Panc1 (cell line): Measurements from ENCODE around the gene PAGE4. TPM values are rescaled to one million over a fixed set of nuclear protein-coding genes. Genes with fewer than 3 reads are reported as not detected.
A peak's percentile ranks its signal among the peaks of the same experiment; 100 is the strongest.

ENCODE experiments used
- ATAC-seq: fragments of 200-7000 bp; cut with Tn5 transposase; 2 replicates; pipeline ENCODE4 v1.9.1; 2020; ENCODE audit warnings: mild to moderate bottlenecking, moderate library complexity
- BruUV-seq: library from RNA; stranded (reverse); fragments of 400-500 nt; replicated peaks from 2 replicates; lab custom pipeline; 2021; lab: Mats Ljungman, UMichigan
- CTCF ChIA-PET: fragments of 300-600 bp; sonication (Branson Sonifier 250); formaldehyde crosslinking; loops from one replicate; lab custom pipeline; 2022; ENCODE audit warnings: antibody characterized with exemption; lab: Charles Lee
- POLR2A ChIA-PET: fragments of 300-600 bp; sonication (Branson Sonifier 250); formaldehyde crosslinking; loops from one replicate; lab custom pipeline; 2022; ENCODE audit warnings: antibody characterized with exemption; lab: Charles Lee
- DNase-seq: peaks from one replicate; pipeline ENCODE4 v3.0.0-alpha.2; 2010; ENCODE audit warnings: low read depth, low spot score
- H3K27ac ChIP-seq: 2 replicates; pipeline ENCODE4 v1.5.1; 2011; ENCODE audit warnings: mild to moderate bottlenecking, low read length, inconsistent platforms
- H3K27me3 ChIP-seq: fragments of 200-500 bp; sonication (Bioruptor generic); 2 replicates; pipeline ENCODE4 v1.6.0; 2014; ENCODE audit warnings: low read length, inconsistent platforms; ENCODE audit not compliant: control insufficient read depth, insufficient read depth
- H3K36me3 ChIP-seq: fragments of 200-500 bp; sonication (Bioruptor generic); 2 replicates; pipeline ENCODE4 v1.5.1; 2014; ENCODE audit warnings: inconsistent platforms, mild to moderate bottlenecking, low read length, moderate library complexity; ENCODE audit not compliant: control insufficient read depth, insufficient read depth
- H3K4me1 ChIP-seq: 2 replicates; pipeline ENCODE4 v1.5.1; 2011; ENCODE audit warnings: inconsistent platforms, mild to moderate bottlenecking, low read length, moderate library complexity; ENCODE audit not compliant: control insufficient read depth, insufficient read depth
- H3K4me3 ChIP-seq, 2 experiments: 2 replicates each; pipeline ENCODE4 v1.5.1; 2011 to 2012; ENCODE audit warnings: low read depth in 2 of 2, low read length in 2 of 2, mild to moderate bottlenecking in 2 of 2, inconsistent platforms in 1 of 2, moderate library complexity in 1 of 2
- H3K9me3 ChIP-seq: fragments of 200-500 bp; sonication (Bioruptor generic); 2 replicates; pipeline ENCODE4 v1.5.1; 2014; ENCODE audit warnings: low read depth, mild to moderate bottlenecking, inconsistent platforms, low read length, moderate library complexity; ENCODE audit not compliant: control insufficient read depth, insufficient read depth
- POLR2AphosphoS5 ChIP-seq: IDR thresholded peaks from 2 replicates; pipeline ENCODE4 v1.6.1; 2012; ENCODE audit warnings: mild to moderate bottlenecking, low read depth, low read length, moderate library complexity
- SIN3A ChIP-seq: IDR thresholded peaks from 2 replicates; pipeline ENCODE4 v1.6.1; 2012; ENCODE audit warnings: low read depth, mild to moderate bottlenecking, low read length, moderate library complexity, borderline replicate concordance; ENCODE audit not compliant: insufficient read depth
- TCF7L2 ChIP-seq: IDR thresholded peaks from 2 replicates; pipeline ENCODE4 v1.6.1; 2011; ENCODE audit warnings: mild to moderate bottlenecking, low read depth, low read length, inconsistent platforms
- in situ Hi-C: cut with HindIII; loops from 2 replicates; pipeline ENCODE4 v1.10.0; 2016; ENCODE audit warnings: low sequenced_read_pairs, low pct_unique_long_range_greater_than_20kb
- intact Hi-C: fragments of 100-400 bp; cut with micrococcal nuclease; formaldehyde crosslinking; loops from one replicate; pipeline ENCODE4 v1.10.0; 2022; ENCODE audit not compliant: unreplicated experiment
- total RNA-seq: library from RNA; stranded (reverse); gene quantifications from one replicate; pipeline ENCODE4 v1.2.1, GENCODE V29; 2021; ENCODE audit not compliant: unreplicated experiment
- TF ChIP-seq, protein P1 (sequence below): fragments of 450-650 bp; IDR thresholded peaks from 2 replicates; pipeline ENCODE4 v1.5.1; 2017; ENCODE audit warnings: mild to moderate bottlenecking
- TF ChIP-seq, protein P2 (sequence below), 2 experiments: IDR thresholded peaks; 2 replicates each; pipeline ENCODE4 v1.6.1; 2011 to 2012; ENCODE audit warnings: low read depth in 2 of 2, control low read depth in 1 of 2, low read length in 1 of 2, mild to moderate bottlenecking in 1 of 2, moderate library complexity in 1 of 2; ENCODE audit not compliant: insufficient read depth in 1 of 2

The PAGE4 gene
- total RNA-seq, 1 experiment from 2014 or later: not detected

DNA sequence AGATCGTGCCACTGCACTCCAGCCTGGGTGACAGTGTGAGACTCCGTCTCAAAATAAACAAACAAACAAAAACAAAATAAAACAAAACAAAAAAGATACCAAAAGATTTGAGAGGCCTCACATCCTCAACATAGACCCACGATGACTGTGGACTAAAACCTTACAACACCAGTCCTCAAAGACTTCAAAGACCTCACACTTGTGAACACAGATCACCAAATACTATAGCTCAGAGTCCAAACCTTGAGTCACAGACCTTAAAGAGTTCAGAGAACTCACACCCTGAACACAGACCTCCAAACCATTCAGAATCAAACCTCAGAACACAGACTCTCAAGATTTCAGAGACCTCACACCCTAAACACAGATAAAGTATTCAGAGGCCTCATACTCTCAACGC is 12.7 kb upstream of the PAGE4 start:
- ATAC-seq: no peak
- Histone ChIP-seq H3K27me3 (no peaks in the 10 kb centered on the region; the same call in 1 of the 2 replicates), H3K36me3 (no peaks in the 10 kb centered on the region), H3K4me1 (no peaks in the 10 kb centered on the region), H3K27ac (no peak overlapping the region), H3K9me3 (no peaks in the 10 kb centered on the region), H3K4me3 (no peak overlapping the region)
- no TSS peak for BruUV-seq
- TF ChIP-seq POLR2AphosphoS5 (no peak), SIN3A (no peak), TCF7L2 (no peak)
- TF ChIP-seq, protein P1, sequence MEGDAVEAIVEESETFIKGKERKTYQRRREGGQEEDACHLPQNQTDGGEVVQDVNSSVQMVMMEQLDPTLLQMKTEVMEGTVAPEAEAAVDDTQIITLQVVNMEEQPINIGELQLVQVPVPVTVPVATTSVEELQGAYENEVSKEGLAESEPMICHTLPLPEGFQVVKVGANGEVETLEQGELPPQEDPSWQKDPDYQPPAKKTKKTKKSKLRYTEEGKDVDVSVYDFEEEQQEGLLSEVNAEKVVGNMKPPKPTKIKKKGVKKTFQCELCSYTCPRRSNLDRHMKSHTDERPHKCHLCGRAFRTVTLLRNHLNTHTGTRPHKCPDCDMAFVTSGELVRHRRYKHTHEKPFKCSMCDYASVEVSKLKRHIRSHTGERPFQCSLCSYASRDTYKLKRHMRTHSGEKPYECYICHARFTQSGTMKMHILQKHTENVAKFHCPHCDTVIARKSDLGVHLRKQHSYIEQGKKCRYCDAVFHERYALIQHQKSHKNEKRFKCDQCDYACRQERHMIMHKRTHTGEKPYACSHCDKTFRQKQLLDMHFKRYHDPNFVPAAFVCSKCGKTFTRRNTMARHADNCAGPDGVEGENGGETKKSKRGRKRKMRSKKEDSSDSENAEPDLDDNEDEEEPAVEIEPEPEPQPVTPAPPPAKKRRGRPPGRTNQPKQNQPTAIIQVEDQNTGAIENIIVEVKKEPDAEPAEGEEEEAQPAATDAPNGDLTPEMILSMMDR: no peak
- TF ChIP-seq, protein P2, sequence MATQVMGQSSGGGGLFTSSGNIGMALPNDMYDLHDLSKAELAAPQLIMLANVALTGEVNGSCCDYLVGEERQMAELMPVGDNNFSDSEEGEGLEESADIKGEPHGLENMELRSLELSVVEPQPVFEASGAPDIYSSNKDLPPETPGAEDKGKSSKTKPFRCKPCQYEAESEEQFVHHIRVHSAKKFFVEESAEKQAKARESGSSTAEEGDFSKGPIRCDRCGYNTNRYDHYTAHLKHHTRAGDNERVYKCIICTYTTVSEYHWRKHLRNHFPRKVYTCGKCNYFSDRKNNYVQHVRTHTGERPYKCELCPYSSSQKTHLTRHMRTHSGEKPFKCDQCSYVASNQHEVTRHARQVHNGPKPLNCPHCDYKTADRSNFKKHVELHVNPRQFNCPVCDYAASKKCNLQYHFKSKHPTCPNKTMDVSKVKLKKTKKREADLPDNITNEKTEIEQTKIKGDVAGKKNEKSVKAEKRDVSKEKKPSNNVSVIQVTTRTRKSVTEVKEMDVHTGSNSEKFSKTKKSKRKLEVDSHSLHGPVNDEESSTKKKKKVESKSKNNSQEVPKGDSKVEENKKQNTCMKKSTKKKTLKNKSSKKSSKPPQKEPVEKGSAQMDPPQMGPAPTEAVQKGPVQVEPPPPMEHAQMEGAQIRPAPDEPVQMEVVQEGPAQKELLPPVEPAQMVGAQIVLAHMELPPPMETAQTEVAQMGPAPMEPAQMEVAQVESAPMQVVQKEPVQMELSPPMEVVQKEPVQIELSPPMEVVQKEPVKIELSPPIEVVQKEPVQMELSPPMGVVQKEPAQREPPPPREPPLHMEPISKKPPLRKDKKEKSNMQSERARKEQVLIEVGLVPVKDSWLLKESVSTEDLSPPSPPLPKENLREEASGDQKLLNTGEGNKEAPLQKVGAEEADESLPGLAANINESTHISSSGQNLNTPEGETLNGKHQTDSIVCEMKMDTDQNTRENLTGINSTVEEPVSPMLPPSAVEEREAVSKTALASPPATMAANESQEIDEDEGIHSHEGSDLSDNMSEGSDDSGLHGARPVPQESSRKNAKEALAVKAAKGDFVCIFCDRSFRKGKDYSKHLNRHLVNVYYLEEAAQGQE (IDR thresholded peaks at IDR 0.05; ENCODE audit: insufficient read depth in 1 of 2, low read depth in 2 of 2, low read length in 1 of 2): no peak
- in situ Hi-C loops: no loop called here
- POLR2A ChIA-PET: no interaction called here
- intact Hi-C loops: no loop called here
- no peak for DNase-seq
- CTCF ChIA-PET: no interaction called here

DNA sequence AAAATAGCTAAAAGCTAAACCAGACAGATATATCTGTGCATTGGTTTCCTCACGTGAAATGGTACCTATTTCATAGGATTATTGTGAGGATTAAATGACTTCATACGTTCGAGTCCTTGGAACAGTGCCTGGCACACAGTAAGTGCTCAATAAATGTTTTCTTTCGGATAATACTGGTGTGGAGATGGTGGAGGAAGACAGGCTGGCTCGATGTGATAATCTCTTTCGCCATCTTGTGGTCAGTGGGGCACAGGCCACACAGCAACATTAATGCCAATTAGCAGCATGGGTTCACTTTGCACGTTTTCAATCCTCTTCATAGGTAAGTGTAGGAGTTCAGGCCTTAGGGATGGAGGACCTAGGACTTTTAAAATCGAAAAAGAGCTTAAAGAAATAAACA is 9.3 kb downstream of the PAGE4 start:
- ChIA-PET POLR2A (no interaction called here), CTCF (interaction anchor here (0.9 kb wide), 1 partner anchor 1209 kb away, joined by 6 read pairs; no protein-coding TSS in a partner anchor)
- Histone ChIP-seq H3K4me3 (no peak overlapping the region), H3K36me3 (no peaks in the 10 kb centered on the region), H3K9me3 (no peaks in the 10 kb centered on the region), H3K27ac (no peak overlapping the region), H3K4me1 (no peaks in the 10 kb centered on the region), H3K27me3 (peaks cover 3% of the 10 kb centered on the region; the same call in 1 of the 2 replicates)
- no TSS peak for BruUV-seq
- ATAC-seq: peak; percentile 91
- TF ChIP-seq, protein P1: peak; percentile 85
- TF ChIP-seq, protein P2 (IDR thresholded peaks at IDR 0.05; ENCODE audit: insufficient read depth in 1 of 2, low read depth in 2 of 2, low read length in 1 of 2): no peak
- peak; percentile 12 for DNase-seq
- intact Hi-C loops: loop anchor here (2.0 kb wide), 1 partner anchor 76 kb away; no protein-coding TSS in a partner anchor
- in situ Hi-C loops: no loop called here
